Osteoblast (primary cell): Measurements from ENCODE around the gene CEP89. TPM values are rescaled to one million over a fixed set of nuclear protein-coding genes. Genes with fewer than 3 reads are reported as not detected.
"Not testable (repeated sequence)": the region's sequence is repeated elsewhere in the genome, so short reads cannot be mapped to it uniquely, and the experiment has no call there.

Experiments
- DNase-seq: peaks from one replicate; pipeline ENCODE4 v3.0.0; 2011; ENCODE audit warnings: low spot score, mixed read lengths; ENCODE audit not compliant: insufficient read length; ENCODE audit errors: missing footprints
- H2AFZ ChIP-seq: 2 replicates; pipeline ENCODE4 v1.6.0; 2011; ENCODE audit warnings: mild to moderate bottlenecking, low read length
- H3K27ac ChIP-seq: 2 replicates; pipeline ENCODE4 v1.5.1; 2011; ENCODE audit warnings: mild to moderate bottlenecking, low read depth, low read length, moderate library complexity
- H3K27me3 ChIP-seq: 2 replicates; pipeline ENCODE4 v1.6.0; 2012; ENCODE audit warnings: mild to moderate bottlenecking, control low read depth, inconsistent platforms, low read length, moderate library complexity; ENCODE audit not compliant: insufficient read depth
- H3K36me3 ChIP-seq: 2 replicates; pipeline ENCODE4 v1.5.1; 2011; ENCODE audit warnings: mild to moderate bottlenecking, low read length, control low read depth, moderate library complexity; ENCODE audit not compliant: insufficient read depth
- H3K4me1 ChIP-seq: 2 replicates; pipeline ENCODE4 v1.5.1; 2011; ENCODE audit warnings: mild to moderate bottlenecking, low read length, control low read depth, moderate library complexity; ENCODE audit not compliant: insufficient read depth
- H3K4me2 ChIP-seq: 2 replicates; pipeline ENCODE4 v1.6.0; 2011; ENCODE audit warnings: mild to moderate bottlenecking, low read length; ENCODE audit not compliant: insufficient read depth
- H3K4me3 ChIP-seq: fragments of 200-600 bp; sonication (generic); 3 replicates; pipeline ENCODE4 v1.5.1; 2012; ENCODE audit warnings: mild to moderate bottlenecking, low read length, inconsistent platforms; ENCODE audit not compliant: insufficient read depth
- H3K79me2 ChIP-seq: 2 replicates; pipeline ENCODE4 v1.6.0; 2012; ENCODE audit warnings: mild to moderate bottlenecking, low read length, control low read depth, inconsistent platforms; ENCODE audit not compliant: insufficient read depth
- H3K9me3 ChIP-seq: 2 replicates; pipeline ENCODE4 v1.5.1; 2011; ENCODE audit warnings: low read depth, low read length, control low read depth
- H4K20me1 ChIP-seq: 2 replicates; pipeline ENCODE4 v1.6.0; 2012; ENCODE audit warnings: mild to moderate bottlenecking, low read length, control low read depth; ENCODE audit not compliant: insufficient read depth
- CTCF ChIP-seq: IDR thresholded peaks from 2 replicates; pipeline ENCODE4 v1.5.1; 2011; ENCODE audit warnings: mild to moderate bottlenecking, low read depth, low read length, moderate library complexity; ENCODE audit errors: extremely low read depth
- total RNA-seq: library from RNA; depleted of rRNA; stranded (reverse); fragments of >200 nt; gene quantifications from 2 replicates; pipeline ENCODE4 v1.2.3, GENCODE V29; 2012

CEP89 gene
- total RNA-seq, 1 donor = 18.5 TPM

DNA sequence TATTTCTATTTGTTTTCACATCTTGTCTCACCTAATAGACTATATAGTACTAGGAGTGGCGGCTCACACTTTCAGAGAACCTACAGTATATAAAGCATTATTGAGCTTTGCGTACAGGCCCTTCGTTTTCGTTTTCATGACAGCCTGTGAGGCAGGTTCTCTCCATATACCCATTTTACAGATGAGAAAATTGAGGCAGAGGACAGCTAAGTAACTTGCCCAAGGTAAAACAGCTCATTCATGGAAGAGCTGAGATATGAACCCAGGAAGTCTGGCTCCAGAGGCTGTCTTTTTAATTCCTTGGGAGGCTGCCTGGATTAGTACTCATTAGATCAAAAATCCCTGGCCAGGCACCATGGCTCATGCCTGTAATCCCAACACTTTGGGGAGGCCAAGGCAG is 29.2 kb upstream of the CEP89 start:
- Histone ChIP-seq H3K4me1 (no peaks in the 10 kb centered on the region), H3K27me3 (no peaks in the 10 kb centered on the region), H3K36me3 (no peaks in the 10 kb centered on the region), H3K4me2 (no peak overlapping the region), H3K9me3 (no peaks in the 10 kb centered on the region), H3K79me2 (no peaks in the 10 kb centered on the region), H3K27ac (no peak overlapping the region), H4K20me1 (no peaks in the 10 kb centered on the region), H2AFZ (no peak overlapping the region), H3K4me3 (no peak overlapping the region)
- no peak for TF ChIP-seq CTCF
- DNase-seq = no peak

- Histone ChIP-seq H2AFZ (no peak overlapping the region), H3K36me3 (no peaks in the 10 kb centered on the region), H3K27me3 (no peaks in the 10 kb centered on the region), H3K4me3 (no peak overlapping the region), H3K9me3 (no peaks in the 10 kb centered on the region), H3K4me1 (no peaks in the 10 kb centered on the region), H4K20me1 (no peaks in the 10 kb centered on the region), H3K79me2 (no peaks in the 10 kb centered on the region), H3K27ac (no peak overlapping the region), H3K4me2 (no peak overlapping the region)
- no peak for DNase-seq
- no peak for TF ChIP-seq CTCF
These were observed 28.8 kb upstream of the CEP89 start for GRCh38 chr19:33000510-33000909.

- H3K4me2 ChIP-seq = no peak overlapping the region
- H4K20me1 ChIP-seq = no peaks in the 10 kb centered on the region
- H3K9me3 ChIP-seq = no peaks in the 10 kb centered on the region
- no peak overlapping the region for H3K27ac ChIP-seq
- H3K27me3 ChIP-seq = no peaks in the 10 kb centered on the region
- H3K79me2 ChIP-seq = no peaks in the 10 kb centered on the region
- H3K4me1 ChIP-seq = no peaks in the 10 kb centered on the region
- no peak for DNase-seq
- H3K36me3 ChIP-seq = no peaks in the 10 kb centered on the region
- no peak for TF ChIP-seq CTCF
- H3K4me3 ChIP-seq = no peak overlapping the region
- no peak overlapping the region for H2AFZ ChIP-seq
These were observed 27.0 kb upstream of the CEP89 start for GRCh38 chr19:32998722-32999121.

DNA sequence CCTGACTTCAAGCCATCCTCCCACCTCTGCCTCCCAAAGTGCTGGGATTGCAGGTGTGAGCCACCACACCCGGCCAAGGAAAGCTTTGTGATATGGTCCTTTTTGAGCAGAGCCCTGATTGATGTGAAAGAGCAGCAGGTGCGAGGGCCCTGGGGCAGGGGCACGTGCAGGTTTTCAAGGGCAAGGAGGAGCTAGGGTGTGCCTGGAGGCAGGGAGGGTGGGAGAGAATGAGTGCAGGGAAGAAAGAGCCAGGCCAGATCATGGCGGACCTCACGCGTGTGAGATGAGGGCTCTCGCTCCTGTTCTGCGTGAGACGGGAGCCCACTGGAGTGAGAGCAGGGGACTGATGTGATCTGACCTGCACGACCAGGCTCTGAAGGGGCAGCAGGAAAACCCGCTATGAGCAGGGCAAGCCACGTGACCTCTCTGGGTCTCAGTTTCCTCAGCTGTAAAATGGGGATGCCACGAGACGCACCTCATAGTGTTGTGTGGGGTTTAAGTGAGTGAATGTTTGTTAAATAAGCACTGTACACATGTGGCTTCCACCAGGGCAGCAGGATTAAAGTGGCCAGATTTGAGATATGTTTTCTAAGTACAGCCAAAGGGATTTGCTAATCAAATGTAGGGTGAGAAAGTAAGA is 26.1 kb upstream of the CEP89 start:
- H3K27me3 ChIP-seq = no peaks in the 10 kb centered on the region
- H3K9me3 ChIP-seq = no peaks in the 10 kb centered on the region
- no peak for TF ChIP-seq CTCF
- no peak overlapping the region for H3K4me3 ChIP-seq
- H3K27ac ChIP-seq = no peak overlapping the region
- H4K20me1 ChIP-seq = no peaks in the 10 kb centered on the region
- H3K36me3 ChIP-seq = no peaks in the 10 kb centered on the region
- DNase-seq = no peak
- H3K4me2 ChIP-seq = no peak overlapping the region
- H3K79me2 ChIP-seq = no peaks in the 10 kb centered on the region
- no peak overlapping the region for H2AFZ ChIP-seq
- H3K4me1 ChIP-seq = no peaks in the 10 kb centered on the region

DNA sequence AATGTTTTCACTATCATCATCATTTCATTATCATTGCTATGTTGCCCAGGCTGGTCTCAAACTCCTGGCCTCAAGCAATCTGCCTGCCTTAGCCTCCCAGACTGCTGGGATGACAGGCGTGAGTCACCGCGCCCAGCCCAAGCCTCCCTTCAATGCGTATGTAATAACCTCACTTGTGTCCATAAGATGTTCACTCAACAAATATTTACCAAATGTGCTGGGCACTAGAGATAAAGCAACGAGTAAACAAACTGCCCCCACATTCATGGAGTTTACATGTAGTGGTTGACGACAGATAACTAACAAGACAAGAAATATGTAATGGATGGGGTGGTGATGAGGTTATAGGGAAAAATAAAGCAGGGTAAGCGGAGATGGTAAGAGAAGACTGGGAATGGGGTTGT is 25.3 kb upstream of the CEP89 start:
- not testable (repeated sequence) for H3K4me1 ChIP-seq, H3K9me3 ChIP-seq, H4K20me1 ChIP-seq, H2AFZ ChIP-seq, H3K27me3 ChIP-seq, H3K79me2 ChIP-seq, H3K4me2 ChIP-seq, DNase-seq, H3K36me3 ChIP-seq, H3K27ac ChIP-seq, H3K4me3 ChIP-seq

GRCh38 chr19:32995966-32996365 is 24.2 kb upstream of the CEP89 start:
- not testable (repeated sequence) for H3K4me2 ChIP-seq, H3K27ac ChIP-seq

More at GRCh38 chr19:32995966-32996365, 24.2 kb upstream of the CEP89 start:
- not testable (repeated sequence) for H3K4me1 ChIP-seq, H3K36me3 ChIP-seq, H2AFZ ChIP-seq, H4K20me1 ChIP-seq, DNase-seq, H3K79me2 ChIP-seq, H3K9me3 ChIP-seq, H3K27me3 ChIP-seq, H3K4me3 ChIP-seq
